ENCODE results near the gene TM4SF18. TPM values are rescaled to one million over a fixed set of nuclear protein-coding genes. Genes with fewer than 3 reads are reported as not detected.

TM4SF18 gene, protein sequence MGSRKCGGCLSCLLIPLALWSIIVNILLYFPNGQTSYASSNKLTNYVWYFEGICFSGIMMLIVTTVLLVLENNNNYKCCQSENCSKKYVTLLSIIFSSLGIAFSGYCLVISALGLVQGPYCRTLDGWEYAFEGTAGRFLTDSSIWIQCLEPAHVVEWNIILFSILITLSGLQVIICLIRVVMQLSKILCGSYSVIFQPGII
- 48.7 and 164 TPM in 2 replicates for total RNA-seq

DNA sequence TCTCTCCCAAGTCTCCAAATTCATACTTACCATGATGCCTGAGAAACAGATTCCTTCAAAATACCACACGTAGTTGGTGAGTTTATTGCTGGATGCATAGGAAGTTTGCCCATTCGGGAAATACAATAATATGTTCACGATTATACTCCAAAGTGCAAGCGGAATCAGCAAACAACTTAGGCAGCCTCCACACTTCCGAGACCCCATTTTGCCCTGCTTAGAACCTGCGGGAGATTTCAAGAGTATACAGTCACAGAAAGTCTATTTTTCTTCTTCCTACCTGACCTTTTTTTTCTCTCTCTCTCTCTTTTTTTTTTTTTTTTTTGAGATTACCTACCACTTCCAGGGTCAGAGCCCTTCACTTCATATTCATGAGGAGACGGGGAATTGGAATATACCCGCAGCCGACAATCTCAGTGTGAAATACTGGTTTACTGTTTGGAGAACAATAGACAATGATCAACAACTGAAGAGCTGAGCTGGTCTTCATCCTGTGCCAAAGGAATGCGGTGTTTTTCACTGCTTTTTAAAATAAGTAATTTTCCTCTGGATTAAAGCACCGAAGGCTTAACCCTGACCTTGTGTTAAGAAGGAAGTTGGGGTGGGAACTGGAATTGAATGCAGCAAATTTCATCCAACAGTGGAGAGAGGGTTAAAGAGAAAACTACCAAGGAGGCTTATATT lies at the start of gene TM4SF18:
TM4SF18 (minus strand) TSS at position 461 of the 684 bp plus-strand sequence; CDS start at position 207, 254 bp downstream.

GRCh38 chr3:149377408-149378364 lies 44.2 kb upstream of the TM4SF18 start, which contains the start of gene TM4SF1:
TSS of gene TM4SF1 (minus strand) at chr3:149377649. CDS start at chr3:149377547, 102 bp downstream.

Other genes with a start within 250 kb of the TM4SF18 start
- gene HLTF, start 247.1 kb downstream of the TM4SF18 start, total RNA-seq = 38.0 and 40.4 TPM in 2 replicates
- 16.9 and 30.5 TPM in 2 replicates for gene HPS3, start 204.0 kb downstream of the TM4SF18 start, total RNA-seq
- gene CP, start 111.8 kb downstream of the TM4SF18 start, total RNA-seq = not detected in 2 replicates
- gene TM4SF1, start 44.0 kb upstream of the TM4SF18 start, total RNA-seq = 1,177 and 1,280 TPM in 2 replicates
- gene TM4SF4, start 141.1 kb upstream of the TM4SF18 start, total RNA-seq = not detected in 2 replicates